SW480 (cell line): ENCODE results near the gene ZKSCAN5.

ENCODE experiments used
- DNase-seq: peaks from one replicate; pipeline ENCODE4 v3.0.0-alpha.2; 2016; ENCODE audit warnings: low spot score

The ZKSCAN5 gene

DNA sequence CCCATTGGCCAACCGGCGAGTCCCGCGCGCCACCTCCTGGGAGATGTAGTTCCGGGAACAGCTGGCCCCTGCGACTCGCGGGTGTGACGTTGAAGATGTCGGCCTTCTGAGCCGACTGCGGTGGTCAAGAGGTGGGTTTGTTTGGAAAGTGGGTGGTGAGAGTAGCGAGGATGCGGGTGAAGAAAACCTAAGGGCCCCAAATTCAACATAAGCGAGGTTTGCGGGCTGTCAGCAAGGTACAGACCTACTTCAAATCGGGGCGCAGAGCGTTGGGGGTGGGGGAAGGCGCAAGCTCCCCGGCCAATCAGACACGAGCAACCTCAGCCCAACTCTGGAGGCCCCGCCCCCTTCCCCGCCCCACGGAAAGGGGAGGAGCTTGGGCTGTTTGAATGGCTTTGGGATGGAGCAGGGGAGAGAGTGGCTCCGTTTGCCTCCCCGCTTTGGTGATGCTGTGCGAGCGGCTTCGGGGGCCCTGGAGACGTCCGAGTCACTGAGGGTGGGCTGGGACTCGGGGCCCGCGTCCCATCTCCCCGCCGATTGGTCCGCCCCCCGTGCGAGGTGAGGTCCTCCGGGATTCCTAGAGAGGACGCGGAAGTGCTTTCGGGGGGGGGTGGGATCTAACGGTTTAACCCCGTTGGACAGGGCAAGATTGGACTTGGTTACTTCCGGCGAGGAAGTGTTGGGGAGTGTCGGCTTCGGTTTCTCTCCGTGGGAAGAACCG is at the start of gene ZKSCAN5:
TSS of gene ZKSCAN5 (plus strand) at position 60 of the 721 bp plus-strand sequence. CDS start 1,383 bp downstream, outside the sequence.
- DNase-seq: peak; percentile 100

DNA sequence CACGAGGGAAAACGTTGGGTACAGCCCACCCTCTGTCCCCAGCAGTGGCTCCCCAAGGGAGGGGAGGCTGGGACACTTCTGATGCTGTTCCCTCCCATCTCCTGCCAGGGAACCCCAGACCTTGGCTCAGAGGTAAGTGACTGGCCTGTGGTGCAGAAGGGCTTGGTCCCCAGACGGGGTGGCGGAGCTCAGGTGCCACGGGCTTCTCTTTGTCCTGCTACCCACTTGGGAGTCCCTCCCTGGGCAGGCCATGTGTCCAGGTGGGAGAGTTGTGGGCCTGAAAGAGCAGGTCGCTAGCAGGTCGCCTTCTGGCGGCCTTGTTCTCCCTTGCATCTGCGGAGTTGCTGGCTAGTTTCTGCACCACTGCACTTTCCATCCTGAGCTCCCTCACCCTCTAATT is 48.6 kb upstream of the ZKSCAN5 start:
- DNase-seq: no peak

DNA sequence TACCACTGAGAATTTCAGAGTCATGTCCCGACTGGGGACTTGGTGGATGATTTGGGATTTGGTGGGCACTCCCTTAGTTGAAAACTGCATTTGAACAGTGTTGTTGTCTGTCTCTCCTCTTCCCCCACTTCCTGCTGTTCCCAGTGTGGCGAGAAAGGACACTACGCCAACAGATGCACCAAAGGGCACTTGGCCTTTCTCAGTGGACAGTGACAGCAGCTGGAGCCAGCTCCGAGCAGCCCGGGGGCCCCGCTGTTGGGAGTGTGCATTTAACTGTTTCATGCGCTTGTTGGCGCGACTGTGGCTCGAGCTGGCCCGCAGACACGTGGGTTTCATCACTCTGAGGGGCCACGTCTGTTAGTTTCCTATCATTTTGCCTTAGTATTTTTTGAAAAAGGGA is 48.2 kb upstream of the ZKSCAN5 start:
- DNase-seq: no peak

DNA sequence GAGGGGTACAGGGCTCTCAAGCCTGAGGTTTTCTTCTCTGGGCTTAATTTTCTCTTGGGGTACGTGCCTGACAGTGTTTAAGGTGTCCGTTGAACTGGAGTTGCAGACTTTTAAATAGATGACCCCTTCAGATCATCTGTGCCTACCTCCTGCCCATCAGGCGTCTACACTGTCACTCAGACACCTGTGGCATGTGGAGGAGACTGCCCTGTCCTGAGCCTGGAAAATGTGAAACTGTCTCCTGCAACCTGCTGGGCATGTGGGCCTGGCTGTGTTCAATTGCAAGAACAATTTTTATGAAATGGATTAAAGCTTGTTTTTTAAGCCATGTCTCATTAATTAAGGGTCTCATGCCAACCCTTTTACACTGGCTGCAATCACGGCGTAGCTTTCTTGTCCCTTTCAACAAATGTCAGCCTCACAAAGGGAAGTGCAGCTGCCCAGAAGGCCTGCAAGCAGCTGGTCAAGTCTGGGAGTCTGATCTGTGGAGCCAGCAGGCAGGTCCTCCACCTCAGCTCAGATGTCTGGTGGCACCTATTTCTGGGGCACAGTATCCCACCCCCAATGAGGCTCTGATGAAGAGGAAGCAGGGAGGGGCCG is 47.3 kb upstream of the ZKSCAN5 start:
- no peak for DNase-seq

DNA sequence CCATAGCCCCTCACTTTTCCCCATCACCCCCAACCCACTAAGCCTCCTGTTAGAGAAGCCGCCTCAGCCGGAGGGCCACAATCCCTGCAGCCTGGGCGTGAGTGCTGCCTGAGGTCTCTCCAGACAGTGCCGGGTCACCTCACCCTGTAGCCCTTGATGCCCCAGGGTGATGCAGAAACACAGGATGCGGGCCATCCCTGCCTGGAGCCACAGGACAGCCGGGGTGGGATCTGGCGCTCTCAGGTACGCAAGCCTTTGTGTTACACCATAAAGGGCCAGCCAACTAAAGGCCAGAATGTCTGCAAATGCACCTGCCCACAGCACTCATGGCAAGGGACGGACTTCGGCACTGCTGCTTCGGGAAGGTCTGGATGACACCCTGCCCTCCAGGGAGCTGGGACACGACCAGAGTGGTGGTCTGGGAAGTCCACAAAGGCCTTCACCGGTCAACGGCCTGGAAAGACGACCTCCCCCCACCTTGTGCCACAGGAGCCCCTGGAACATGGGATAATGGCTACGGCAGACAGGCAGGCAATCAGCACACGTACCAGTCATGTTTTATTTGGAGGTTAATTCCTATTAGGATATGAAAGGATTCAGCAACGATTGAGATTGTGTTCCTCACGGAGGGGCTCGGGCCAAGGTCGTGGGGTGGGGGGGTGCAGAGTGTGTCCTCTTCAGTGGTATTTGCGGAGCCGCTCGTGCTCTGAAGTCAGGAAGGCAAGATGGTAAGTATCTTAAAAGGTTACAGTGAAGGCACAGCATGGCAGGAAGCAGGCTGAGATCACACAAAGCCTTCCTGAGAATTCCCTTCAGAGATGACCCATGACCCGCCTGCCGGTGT is 46.6 kb upstream of the ZKSCAN5 start:
- DNase-seq: no peak

DNA sequence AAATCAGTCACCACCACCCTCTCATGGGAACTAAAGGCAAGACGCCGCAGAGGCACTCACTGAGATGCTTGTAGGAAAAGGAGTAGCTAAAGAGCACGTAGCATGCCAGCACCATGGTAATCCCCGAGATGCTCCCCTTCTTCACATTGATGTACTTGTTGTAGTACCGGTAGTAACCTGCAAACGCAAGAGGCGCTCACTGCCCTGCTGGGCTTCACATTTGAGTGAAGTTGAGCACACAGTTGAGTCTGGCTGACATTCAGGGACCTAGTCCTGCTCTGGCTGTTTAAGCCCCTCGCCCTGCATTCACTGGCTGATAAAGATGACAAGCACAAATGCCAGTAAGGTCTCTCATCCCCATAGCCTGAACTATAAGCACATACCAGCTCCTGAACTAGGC is 45.4 kb upstream of the ZKSCAN5 start:
- DNase-seq: peak; percentile 48

DNA sequence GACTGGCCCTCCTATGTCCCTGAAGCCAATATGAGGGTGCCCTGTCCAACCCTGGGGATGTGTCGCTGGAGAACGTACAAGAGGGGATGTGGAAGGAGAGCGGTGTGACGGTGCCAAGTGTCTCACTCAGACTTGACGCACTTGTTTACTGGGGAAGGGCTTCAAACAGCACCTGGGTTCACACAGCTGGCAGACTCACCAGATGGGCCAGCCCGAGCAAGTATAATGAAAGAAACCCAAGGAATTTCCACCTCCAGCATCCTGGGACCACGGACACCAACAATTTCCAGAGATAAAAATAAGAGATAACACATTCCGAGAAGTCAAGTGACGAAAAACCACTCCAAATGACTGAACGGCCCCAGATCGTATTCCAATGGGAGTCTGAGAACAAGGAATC is 43.8 kb upstream of the ZKSCAN5 start:
- DNase-seq: no peak

DNA sequence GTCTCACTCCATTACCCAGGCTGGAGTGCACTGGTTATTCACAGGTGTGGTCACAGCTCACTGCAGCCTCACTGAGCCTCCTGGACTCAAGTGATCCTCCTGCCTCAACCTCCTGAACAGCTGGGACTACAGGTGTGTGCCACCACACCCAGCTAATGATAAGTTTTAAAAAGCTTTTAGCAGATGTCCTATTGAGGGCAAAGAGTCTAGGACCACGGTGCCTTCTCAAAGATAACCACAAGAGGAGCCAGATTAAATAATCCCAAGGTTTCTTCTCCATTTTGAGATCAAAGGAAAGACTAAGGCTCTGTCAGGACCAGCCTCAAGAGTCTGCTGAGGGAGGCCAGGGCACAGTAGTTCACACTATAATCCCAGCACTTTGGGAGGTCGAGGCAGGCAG is 43.2 kb upstream of the ZKSCAN5 start:
- no peak for DNase-seq

DNA sequence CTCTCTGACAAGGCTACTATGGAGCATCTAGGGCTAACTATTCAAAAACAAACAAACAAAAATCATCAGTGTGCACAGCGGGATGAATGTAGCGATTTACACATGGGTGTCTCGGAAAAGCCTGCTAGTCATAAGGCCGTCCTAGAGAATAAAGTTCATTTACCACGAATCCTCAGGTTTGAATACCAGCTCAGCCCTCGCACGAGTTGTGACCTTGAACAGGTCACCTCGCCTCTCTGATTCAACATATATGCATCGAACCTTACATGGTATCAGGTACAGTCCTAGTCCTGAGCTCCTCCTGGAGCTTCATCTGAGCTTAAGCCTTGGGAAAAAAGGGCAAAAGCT is 39.1 kb upstream of the ZKSCAN5 start:
- DNase-seq: no peak

DNA sequence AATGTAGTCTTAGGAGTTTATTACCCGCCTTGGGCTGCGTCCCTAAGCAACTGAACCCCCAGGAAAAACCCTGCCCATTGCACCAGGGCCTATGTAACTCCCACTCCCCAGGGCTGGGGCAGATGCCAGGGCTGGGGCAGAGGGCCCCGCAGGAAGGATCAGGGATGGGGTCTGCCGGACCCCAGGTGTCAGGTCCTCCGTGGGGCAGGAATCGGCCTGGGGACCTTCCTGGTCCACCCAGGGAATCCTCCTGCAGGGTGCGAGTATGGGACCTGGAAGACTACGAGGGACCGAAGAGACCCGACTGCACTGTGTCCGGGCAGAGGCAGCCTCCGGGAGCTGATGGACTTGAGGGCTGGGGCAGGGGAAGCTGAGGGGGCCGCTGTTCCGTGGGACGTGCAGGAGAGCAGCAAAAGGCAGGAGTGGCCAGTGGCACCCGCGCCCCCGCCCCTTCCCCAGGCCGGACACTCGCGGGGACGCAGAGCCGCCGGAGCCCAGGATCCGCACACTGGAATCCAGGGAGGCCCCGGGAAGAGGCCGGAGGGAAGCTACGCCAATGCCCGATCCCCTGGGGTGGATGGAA is 36.0 kb upstream of the ZKSCAN5 start:
- DNase-seq: no peak

DNA sequence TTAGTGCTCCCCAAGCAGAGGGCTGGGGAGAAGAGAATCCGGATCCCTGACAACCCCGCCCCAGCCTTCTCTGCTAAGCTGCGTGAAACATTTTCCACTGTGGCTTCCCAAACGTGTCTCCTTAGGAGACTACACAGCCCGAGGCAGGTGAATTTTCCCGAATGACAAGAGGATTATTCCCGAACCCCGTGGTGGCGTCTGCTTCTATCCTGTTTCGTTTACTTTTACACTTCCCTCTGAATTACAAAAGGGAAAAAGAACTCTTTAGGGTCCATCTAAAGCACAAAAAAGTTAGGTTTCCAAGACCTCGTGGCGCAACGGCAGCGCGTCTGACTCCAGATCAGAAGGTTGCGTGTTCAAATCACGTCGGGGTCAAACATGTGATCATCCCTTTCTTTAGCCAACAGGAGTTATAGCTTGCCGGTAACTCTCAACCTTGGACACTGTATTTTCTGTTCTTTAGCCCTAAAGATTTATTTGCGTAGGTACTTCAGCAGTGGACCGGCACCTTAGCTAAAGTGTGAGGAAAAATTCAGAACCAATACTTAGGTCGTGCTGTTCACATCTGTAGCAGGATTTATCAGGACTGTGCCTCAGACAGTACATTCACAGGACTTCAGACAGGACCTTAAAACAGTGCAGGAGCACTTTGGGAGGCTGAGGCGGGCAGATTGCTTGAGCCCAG is 34.9 kb upstream of the ZKSCAN5 start:
- no peak for DNase-seq

DNA sequence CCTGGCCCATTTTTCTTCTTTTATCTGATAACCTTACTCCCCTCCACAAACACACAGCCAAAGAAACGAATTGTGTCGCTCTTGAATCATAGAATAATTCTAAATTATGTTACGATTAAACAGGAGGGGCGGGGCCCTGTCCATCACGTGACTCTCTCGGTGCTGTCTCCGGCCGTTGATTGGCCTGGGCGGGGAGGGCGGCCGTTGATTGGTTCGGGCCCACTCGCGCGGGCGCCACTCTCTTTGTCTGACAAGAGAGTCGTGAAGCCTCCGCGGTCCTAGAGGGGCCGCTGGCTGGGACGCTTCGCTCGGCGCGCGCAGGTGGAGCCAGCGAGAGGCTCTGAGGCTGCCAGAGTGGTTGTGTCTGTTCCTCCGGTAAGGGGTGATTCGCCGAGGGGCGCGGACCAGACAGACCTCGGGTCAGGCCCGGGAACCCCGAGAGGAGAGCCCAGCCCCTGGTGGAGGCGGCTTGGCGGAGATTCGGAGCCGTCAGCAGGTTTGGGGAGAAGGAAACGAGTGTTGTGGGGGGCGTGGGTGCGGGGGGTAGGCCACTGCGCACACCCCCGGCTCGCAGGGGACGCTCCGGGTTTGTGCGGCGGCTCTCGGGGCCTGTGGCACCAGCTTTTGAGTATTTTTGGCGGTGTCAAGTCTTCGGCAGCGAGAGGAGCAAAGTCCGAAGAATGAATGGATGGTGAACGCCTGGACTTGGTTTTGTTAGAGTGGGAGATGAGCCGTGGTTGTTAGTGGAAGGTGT is 31.7 kb upstream of the ZKSCAN5 start, which contains the start of gene ZNF789:
TSS of gene ZNF789 (plus strand) at position 330 of the 754 bp plus-strand sequence. CDS start 3,567 bp downstream, outside the sequence.
- peak; percentile 99 for DNase-seq

DNA sequence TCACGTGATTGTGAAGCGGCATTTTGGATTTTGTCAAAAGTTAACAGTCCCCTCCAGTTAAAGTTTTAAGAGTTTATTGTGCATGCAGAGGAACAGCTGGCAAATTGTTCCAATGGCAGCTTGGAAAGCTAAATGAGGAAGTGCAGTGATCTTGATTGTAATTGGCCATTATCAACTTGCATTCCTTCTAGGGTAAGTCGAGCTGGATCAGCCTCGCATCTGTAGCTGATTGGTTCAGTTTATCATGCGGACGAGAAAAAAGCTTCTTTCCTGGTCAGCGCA is 31.2 kb upstream of the ZKSCAN5 start:
- peak; percentile 70 for DNase-seq

DNA sequence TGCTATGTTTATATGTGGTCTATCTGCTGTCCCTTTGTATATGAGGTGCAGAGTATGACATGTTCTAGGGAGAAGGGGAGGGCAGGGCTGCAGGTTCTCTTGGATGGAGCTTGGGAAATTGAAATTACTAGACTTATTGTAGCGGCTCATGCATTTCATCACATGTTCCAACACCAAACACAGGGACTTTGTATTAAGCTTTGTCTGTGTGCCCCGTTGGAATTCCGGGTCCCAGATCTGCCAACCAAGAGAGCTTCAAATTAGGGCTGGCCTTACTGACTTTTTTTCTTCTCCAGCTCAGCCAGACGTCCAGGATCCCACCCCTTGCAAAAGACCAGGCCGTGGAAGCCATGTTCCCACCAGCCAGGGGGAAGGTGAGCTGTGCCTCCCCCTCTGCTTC is 28.4 kb upstream of the ZKSCAN5 start:
- DNase-seq: no peak

DNA sequence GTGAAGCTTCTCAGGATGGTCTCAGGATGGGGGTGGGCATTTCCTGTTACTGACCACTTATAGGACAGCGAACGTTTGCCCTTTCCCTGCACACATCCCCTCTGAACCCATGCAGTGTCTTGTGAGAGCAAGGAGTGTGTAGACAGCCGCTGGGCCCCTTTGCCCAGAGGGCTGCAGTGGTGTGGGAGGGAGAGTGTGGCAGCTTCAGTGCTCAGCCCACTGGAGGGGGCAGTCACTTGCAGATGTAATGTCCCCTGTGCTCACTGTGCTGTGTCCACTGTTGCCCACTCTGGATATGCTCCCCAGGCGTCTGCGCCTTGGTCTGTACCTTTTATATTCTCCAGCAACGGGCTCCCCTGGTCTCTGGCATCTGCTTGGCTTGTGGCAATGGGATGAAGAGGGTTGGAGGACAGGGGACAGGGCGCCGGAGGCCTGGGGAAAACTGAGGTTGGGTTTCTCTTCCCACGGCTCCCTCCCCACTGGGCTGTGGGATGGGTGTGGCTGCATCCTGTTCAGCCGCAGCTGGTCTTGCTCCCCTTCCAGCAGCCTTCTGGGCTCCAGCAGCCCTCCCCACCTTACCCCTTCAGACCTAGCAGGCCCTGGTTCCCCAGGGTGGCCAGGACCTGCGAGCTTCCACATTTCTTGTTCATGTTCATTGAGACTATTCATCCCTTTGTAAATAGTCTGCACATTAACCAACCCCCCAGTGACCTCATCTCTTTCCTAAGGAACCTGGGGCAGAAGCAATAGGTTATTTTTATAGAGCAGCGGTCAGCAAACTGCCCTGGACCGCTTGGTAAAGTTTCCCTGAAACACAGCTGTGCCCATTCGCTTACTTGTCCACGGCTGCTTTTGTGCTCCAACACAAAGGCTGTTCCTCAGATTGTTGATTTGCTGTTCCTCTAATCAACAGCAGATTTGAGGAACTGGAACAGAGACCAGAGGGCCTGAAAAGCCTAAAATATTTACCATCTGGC is 25.7 kb upstream of the ZKSCAN5 start:
- DNase-seq: no peak

DNA sequence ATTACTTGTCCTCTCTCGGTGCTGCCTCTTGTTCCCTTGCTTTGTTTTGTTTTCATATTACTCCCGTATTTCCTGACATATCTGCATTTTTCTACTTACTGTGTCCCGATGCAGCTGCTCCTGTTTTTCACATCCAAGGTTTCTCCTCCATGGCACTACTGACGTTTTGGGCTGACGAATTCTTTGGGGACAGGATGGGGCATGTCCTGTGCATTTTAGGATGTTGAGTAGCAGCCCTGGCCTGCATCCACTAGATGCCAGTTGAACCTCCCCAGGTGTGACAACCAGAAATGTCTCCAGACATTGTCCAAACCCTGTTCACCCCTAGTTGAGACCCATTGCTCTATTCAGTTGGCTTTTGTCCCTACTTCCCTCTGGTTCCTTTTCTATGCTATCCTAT is 19.4 kb upstream of the ZKSCAN5 start:
- DNase-seq: no peak

DNA sequence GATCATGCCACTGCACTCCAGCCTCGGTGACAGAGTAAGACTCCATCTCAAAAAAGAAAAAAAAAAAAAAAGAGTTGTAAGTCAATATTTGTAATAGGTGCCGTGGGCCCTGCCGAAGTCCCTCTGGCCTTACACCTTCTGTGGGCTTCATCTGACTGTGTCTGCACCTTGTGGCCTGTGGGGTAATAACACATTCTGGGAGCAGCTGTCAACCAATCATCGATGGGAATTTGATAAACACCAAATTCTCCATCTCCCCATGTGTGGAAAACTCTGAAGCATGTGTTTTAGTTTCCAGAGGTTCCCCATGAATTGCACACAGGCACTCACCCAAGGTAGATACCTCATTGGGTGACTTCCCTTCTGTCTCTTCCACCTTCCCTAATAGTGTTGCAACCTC is 15.2 kb upstream of the ZKSCAN5 start:
- DNase-seq: no peak

DNA sequence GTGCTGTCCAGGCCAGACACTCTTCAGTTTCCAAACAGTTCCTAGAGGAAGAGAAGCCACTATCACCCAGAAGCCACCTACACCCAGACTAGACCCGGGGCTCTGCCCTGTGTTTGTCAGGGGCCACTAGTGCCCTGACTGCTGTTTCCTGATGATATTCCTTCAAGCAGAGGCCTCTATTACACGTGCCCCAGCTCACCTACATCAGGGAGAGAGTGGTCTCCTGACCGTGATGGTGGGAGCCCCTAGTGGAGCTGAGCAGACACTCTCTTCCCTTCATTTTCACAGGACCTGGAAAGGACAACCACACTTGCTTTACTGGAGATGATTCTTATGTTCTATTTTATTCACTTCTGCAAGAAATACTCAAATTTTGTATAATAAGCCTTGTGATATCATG is 13.6 kb upstream of the ZKSCAN5 start:
- DNase-seq: no peak

DNA sequence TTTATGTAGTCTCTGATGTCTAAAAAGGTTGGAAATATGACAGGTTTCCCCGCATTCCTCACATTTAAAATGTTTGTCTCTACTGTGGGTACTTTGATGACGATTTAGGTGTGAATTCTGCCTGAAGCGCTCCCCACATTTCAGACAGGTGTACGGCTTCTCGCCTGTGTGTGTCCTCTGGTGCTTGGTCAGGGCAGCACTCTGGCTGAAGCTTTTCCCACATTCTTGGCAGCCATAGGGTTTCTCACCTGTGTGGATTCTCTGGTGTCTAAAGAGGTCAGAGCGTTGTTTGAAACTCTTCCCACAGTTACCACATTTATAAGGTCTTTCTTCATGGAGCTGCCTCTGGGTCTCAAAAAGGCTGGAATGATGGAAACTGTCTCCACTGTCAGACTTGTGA is 10.6 kb upstream of the ZKSCAN5 start:
- no peak for DNase-seq

DNA sequence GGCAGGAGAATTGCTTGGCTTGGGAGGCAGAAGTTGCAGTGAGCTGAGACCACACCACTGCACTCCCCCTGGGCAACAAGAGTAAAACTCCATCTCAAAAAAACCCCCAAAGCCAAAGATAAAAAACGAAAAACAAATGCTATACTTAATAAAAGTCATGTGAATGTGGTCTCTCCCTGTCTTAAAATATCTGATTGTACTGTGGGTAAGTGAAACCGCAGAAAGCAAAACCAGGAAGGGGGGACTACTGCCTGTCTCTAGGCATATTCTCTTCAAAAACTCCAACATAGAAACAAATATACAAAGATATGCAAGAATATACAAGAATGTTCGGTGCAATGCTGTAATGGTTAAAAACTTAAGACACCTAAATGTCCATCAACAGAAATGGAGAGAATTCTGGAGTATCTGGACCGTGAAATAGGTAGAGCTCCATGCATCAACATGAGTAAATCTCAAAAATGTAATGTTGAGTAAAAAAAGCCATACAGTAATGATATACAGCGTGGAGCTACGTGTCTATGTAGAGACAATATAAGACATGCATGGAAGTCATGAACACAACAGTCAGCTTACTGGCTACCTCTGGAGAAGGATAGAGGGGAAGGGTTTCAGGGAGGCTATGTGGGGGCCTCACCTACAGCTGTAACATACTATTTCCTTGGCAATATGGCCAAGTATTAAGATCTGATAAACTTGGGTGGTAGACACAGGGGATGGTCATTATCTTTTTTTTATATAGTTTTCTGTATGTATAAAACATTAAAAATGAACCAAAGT is 6.5 kb upstream of the ZKSCAN5 start:
- DNase-seq: no peak
